Neural cell (in vitro differentiated cells): ENCODE results near the gene TMEM212. TPM values are rescaled to one million over a fixed set of nuclear protein-coding genes. Genes with fewer than 3 reads are reported as not detected.

Experiments
- H2AFZ ChIP-seq: fragments of 200-600, 300-800 bp; sonication (generic), shearing (Covaris generic); 2 replicates; pipeline ENCODE4 v1.6.0; 2014; ENCODE audit warnings: low read depth, mild to moderate bottlenecking, antibody characterized with exemption, low read length, moderate library complexity
- H3F3A ChIP-seq: fragments of 200-600 bp; shearing (Covaris generic); 2 replicates; pipeline ENCODE4 v1.6.1; 2016; ENCODE audit warnings: mild to moderate bottlenecking, moderate library complexity, mixed read lengths, antibody characterized with exemption, low read length; ENCODE audit not compliant: insufficient read depth, poor library complexity, severe bottlenecking
- H3K27ac ChIP-seq: fragments of 200-600, 300-800 bp; sonication (generic), shearing (Covaris generic); 2 replicates; pipeline ENCODE4 v1.5.1; 2014; ENCODE audit warnings: mild to moderate bottlenecking, low read length, moderate library complexity
- H3K27me3 ChIP-seq: fragments of 300-800, 200-600 bp; sonication (generic), shearing (Covaris generic); 2 replicates; pipeline ENCODE4 v1.6.0; 2014; ENCODE audit warnings: mild to moderate bottlenecking, low read depth, low read length, moderate library complexity; ENCODE audit not compliant: insufficient read depth
- H3K36me3 ChIP-seq: fragments of 300-800, 200-600 bp; sonication (generic), shearing (Covaris generic); 2 replicates; pipeline ENCODE4 v1.5.1; 2014; ENCODE audit warnings: mild to moderate bottlenecking, antibody characterized with exemption, low read length, moderate library complexity; ENCODE audit not compliant: insufficient read depth
- H3K4me2 ChIP-seq: fragments of 300-800, 200-600 bp; sonication (generic), shearing (Covaris generic); 2 replicates; pipeline ENCODE4 v1.6.0; 2014; ENCODE audit warnings: mild to moderate bottlenecking, low read length
- H3K4me3 ChIP-seq: fragments of 300-800, 200-600 bp; sonication (generic), shearing (Covaris generic); 2 replicates; pipeline ENCODE4 v1.5.1; 2014; ENCODE audit warnings: mild to moderate bottlenecking, low read length, moderate library complexity
- H3K79me2 ChIP-seq: fragments of 200-600 bp; shearing (Covaris generic); replicated peaks from 2 replicates; pipeline ENCODE4 v1.6.0; 2014; ENCODE audit warnings: mild to moderate bottlenecking, low read length, moderate library complexity; ENCODE audit not compliant: insufficient read depth
- H3K9ac ChIP-seq: fragments of 300-800, 200-600 bp; sonication (generic), shearing (Covaris generic); 2 replicates; pipeline ENCODE4 v1.6.1; 2016; ENCODE audit warnings: mild to moderate bottlenecking, low read length, mixed read lengths
- H3K9me2 ChIP-seq: fragments of 200-600 bp; shearing (Covaris generic); 2 replicates; pipeline ENCODE4 v1.6.1; 2016; ENCODE audit warnings: mild to moderate bottlenecking, low read length, mixed read lengths; ENCODE audit not compliant: insufficient read depth
- H3K9me3 ChIP-seq: fragments of 200-600, 300-800 bp; sonication (generic), shearing (Covaris generic); 2 replicates; pipeline ENCODE4 v1.6.1; 2016; ENCODE audit warnings: mild to moderate bottlenecking, mixed run types, low read length, moderate library complexity, mixed read lengths
- H4K20me1 ChIP-seq: fragments of 200-600 bp; shearing (Covaris generic); 2 replicates; pipeline ENCODE4 v1.6.1; 2016; ENCODE audit warnings: mild to moderate bottlenecking, mixed run types; ENCODE audit not compliant: insufficient read depth
- EP300 ChIP-seq: fragments of 450-650 bp; conservative IDR thresholded peaks from 2 replicates; pipeline ENCODE4 v1.6.1; 2014; ENCODE audit warnings: antibody characterized with exemption, mild to moderate bottlenecking, moderate library complexity; ENCODE audit not compliant: poor library complexity, severe bottlenecking
- EZH2 ChIP-seq: fragments of 200-600, 300-800 bp; shearing (Covaris generic), sonication (generic); IDR thresholded peaks from 2 replicates; pipeline ENCODE4 v1.6.1; 2014; ENCODE audit warnings: antibody characterized with exemption, low read length, borderline replicate concordance, mild to moderate bottlenecking; ENCODE audit not compliant: insufficient read depth, poor library complexity, severe bottlenecking
- MXI1 ChIP-seq: fragments of 450-650 bp; conservative IDR thresholded peaks from 2 replicates; pipeline ENCODE4 v1.6.1; 2014; ENCODE audit warnings: antibody characterized with exemption, mild to moderate bottlenecking; ENCODE audit not compliant: poor library complexity, severe bottlenecking
- POLR2AphosphoS5 ChIP-seq: IDR thresholded peaks from 2 replicates; pipeline ENCODE4 v1.6.1; 2012
- RAD21 ChIP-seq: fragments of 450-650 bp; conservative IDR thresholded peaks from 2 replicates; pipeline ENCODE4 v1.6.1; 2014; ENCODE audit warnings: antibody characterized with exemption, mild to moderate bottlenecking, moderate library complexity
- SMC3 ChIP-seq: fragments of 450-650 bp; conservative IDR thresholded peaks from 2 replicates; pipeline ENCODE4 v1.6.1; 2014; ENCODE audit warnings: antibody characterized with exemption, mild to moderate bottlenecking, moderate library complexity; ENCODE audit not compliant: poor library complexity
- TAF1 ChIP-seq: IDR thresholded peaks from 2 replicates; pipeline ENCODE4 v1.6.1; 2012; ENCODE audit warnings: low read depth
- polyA plus RNA-seq: library from polyadenylated mRNA; depleted of rRNA; stranded (reverse); fragments of >200 nt; gene quantifications from 2 replicates; pipeline ENCODE4 v1.2.3, GENCODE V29; 2014
- TF ChIP-seq, protein P1 (sequence below): fragments of 450-650 bp; IDR thresholded peaks from 2 replicates; pipeline ENCODE4 v1.5.1; 2014; ENCODE audit warnings: antibody characterized with exemption, mild to moderate bottlenecking, moderate library complexity; ENCODE audit not compliant: poor library complexity, severe bottlenecking
- TF ChIP-seq, protein P2 (sequence below): IDR thresholded peaks from 2 replicates; pipeline ENCODE4 v1.6.1; 2012; ENCODE audit warnings: borderline replicate concordance

TMEM212 gene
- polyA plus RNA-seq, 1 donor from 2014 or later = not detected

DNA sequence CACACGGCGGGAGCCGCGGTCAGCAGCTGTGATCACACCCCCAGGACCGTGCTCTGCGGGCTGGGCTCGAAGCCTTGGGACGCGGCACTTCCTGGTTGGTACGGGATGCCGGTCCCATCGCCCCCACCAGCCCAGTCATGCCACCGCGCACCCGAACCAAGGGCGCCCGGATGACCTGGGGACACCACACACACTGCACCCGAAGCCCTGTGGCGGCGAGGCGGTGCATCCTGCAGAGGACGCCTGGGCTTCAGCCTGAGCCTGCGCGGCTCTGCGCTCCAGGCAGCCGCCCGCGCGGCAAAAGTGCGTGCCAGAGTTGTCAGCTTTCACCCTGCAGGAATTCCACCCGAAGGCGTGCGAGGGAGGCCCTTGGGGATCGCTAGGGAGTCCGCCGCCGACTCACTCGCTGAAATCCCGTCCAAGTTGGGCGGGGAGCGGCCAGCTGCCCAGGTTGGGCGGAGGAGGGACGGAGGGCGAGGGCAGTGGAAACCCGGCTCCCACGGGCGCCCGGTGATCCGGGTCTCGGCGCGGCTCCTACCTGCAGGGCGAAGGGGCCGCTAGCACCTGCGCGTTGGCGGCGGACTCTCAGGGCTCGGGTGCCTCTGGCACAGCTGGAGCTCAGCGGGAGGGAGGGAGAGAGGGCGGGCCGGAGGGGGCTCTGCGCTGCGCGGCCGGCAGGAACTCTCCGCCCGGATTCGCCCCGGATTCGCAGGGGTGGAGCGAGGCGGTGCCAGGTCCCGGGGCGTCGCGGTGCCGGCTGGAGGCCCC is 33.1 kb upstream of the TMEM212 start, which contains the start of gene PLD1:
Gene PLD1, minus strand, starts transcription at position 623 of the 768 bp plus-strand sequence. CDS start 72,432 bp downstream, outside the sequence.
- Histone ChIP-seq H3K9me3 (no peaks in the 10 kb centered on the region), H3F3A (no peaks in the 10 kb centered on the region), H3K79me2 (no peaks in the 10 kb centered on the region), H3K9ac (peak within 1 kb of the TSS; percentile 38), H3K4me3 (peak within 1 kb of the TSS; percentile 85), H3K9me2 (no peaks in the 10 kb centered on the region), H2AFZ (peak within 1 kb of the TSS; percentile 60), H3K4me2 (peak within 1 kb of the TSS; percentile 81), H3K27ac (no peak within 1 kb of the TSS), H4K20me1 (no peaks in the 10 kb centered on the region), H3K36me3 (no peaks in the 10 kb centered on the region), H3K27me3 (peaks cover 25% of the 10 kb centered on the region)
- TF ChIP-seq TAF1 (no peak), EP300 (no peak), MXI1 (no peak), EZH2 (no peak), POLR2AphosphoS5 (peak; percentile 46), SMC3 (peak; percentile 49), RAD21 (peak; percentile 55)
- TF ChIP-seq, protein P1, sequence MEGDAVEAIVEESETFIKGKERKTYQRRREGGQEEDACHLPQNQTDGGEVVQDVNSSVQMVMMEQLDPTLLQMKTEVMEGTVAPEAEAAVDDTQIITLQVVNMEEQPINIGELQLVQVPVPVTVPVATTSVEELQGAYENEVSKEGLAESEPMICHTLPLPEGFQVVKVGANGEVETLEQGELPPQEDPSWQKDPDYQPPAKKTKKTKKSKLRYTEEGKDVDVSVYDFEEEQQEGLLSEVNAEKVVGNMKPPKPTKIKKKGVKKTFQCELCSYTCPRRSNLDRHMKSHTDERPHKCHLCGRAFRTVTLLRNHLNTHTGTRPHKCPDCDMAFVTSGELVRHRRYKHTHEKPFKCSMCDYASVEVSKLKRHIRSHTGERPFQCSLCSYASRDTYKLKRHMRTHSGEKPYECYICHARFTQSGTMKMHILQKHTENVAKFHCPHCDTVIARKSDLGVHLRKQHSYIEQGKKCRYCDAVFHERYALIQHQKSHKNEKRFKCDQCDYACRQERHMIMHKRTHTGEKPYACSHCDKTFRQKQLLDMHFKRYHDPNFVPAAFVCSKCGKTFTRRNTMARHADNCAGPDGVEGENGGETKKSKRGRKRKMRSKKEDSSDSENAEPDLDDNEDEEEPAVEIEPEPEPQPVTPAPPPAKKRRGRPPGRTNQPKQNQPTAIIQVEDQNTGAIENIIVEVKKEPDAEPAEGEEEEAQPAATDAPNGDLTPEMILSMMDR = no peak
- TF ChIP-seq, protein P2, sequence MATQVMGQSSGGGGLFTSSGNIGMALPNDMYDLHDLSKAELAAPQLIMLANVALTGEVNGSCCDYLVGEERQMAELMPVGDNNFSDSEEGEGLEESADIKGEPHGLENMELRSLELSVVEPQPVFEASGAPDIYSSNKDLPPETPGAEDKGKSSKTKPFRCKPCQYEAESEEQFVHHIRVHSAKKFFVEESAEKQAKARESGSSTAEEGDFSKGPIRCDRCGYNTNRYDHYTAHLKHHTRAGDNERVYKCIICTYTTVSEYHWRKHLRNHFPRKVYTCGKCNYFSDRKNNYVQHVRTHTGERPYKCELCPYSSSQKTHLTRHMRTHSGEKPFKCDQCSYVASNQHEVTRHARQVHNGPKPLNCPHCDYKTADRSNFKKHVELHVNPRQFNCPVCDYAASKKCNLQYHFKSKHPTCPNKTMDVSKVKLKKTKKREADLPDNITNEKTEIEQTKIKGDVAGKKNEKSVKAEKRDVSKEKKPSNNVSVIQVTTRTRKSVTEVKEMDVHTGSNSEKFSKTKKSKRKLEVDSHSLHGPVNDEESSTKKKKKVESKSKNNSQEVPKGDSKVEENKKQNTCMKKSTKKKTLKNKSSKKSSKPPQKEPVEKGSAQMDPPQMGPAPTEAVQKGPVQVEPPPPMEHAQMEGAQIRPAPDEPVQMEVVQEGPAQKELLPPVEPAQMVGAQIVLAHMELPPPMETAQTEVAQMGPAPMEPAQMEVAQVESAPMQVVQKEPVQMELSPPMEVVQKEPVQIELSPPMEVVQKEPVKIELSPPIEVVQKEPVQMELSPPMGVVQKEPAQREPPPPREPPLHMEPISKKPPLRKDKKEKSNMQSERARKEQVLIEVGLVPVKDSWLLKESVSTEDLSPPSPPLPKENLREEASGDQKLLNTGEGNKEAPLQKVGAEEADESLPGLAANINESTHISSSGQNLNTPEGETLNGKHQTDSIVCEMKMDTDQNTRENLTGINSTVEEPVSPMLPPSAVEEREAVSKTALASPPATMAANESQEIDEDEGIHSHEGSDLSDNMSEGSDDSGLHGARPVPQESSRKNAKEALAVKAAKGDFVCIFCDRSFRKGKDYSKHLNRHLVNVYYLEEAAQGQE = no peak

DNA sequence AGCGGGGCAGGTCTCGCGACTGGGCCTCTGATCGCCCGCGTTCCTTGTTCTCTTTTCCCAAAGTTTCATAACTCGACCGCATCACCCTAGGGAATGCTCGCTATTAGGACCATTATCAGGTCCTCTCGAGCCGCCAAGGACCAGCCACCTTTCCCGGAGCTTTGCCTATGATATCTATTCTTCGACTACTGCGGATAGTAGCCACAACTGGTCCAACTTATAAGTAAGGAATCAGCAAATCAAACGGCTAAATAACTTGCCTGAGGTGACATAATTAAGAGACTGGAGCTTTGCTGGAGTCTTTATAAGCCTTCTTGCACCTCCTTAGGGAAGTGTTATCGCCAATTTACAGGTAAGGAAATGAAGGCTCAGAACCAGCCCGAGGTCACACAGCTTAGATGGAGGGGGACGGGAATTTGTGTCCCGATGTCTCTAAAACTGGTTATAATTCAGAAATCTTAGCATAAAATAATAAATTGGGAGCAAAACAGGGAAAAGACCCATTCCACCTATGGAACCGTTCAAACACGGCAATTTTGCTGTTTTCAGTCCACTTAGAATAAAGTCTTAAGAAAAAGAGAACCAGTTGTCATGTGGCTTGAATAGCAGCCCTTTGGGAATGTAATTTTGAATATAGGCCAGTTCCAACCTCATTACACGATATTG is 32.4 kb upstream of the TMEM212 start:
- Histone ChIP-seq H3K27me3 (peaks cover 25% of the 10 kb centered on the region), H3K27ac (no peak overlapping the region), H3F3A (no peaks in the 10 kb centered on the region), H3K4me2 (peak overlapping the region; percentile 81), H3K79me2 (no peaks in the 10 kb centered on the region), H3K9me2 (no peaks in the 10 kb centered on the region), H3K36me3 (no peaks in the 10 kb centered on the region), H4K20me1 (no peaks in the 10 kb centered on the region), H3K4me3 (peak overlapping the region; percentile 85), H2AFZ (no peak overlapping the region), H3K9ac (peak overlapping the region; percentile 38), H3K9me3 (no peaks in the 10 kb centered on the region)
- TF ChIP-seq TAF1 (no peak), SMC3 (no peak), RAD21 (no peak), POLR2AphosphoS5 (no peak), EP300 (no peak), EZH2 (no peak), MXI1 (no peak)
- TF ChIP-seq, protein P2 = no peak
- TF ChIP-seq, protein P1 = no peak
